ENCODE results near the gene ALG9.

ALG9 gene

DNA sequence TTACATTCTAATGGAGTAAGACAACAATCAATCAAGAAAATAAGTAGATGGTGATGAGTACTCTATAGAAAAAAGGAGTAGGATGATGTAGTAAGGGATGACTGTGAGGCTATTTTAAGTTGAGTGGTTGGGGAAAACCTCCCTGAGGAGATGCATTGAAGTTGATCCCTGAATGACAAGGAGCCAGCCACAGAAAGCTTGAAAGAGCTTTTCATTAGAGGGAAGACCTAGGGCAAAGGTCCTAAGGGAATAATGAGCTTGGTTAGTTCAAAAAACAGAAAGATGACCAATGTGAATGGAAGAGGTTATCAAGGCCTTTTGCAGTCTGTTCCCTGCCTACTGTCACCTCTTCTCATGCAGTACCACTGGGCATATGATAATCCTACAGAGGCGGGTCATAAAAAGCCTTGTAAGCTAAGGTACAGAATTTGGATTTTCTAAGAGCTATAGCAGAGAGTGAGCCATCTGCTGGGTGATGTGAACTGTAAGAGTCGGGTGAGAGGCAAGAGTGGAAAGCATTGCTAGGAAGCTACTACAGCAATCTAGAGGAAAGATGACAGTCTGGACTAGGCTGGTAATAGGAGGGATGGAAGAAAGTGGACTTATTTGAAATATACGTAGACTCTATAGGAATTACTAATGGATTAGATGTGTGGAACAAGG lies 108.3 kb downstream of the ALG9 start:
- DNase-seq: no peak

DNA sequence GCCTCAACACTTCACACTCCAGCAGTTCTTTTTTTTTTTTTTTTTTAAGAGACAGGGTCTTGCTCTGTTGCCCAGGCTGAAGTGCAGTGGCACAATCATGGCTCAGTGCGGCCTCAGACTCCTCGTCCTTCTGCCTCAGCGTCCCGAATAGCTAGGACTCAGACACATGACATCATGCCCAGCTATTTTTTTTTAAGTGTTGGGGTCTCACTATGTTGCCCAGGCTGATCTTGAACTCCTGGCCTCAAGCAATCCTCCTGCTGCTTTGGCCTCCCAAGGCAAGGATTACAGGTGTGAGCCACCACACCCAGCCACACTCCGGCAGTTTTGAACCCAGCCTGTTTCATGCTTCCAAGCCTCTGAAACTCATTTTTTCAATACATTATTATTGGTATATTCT lies 108.9 kb downstream of the ALG9 start:
- no peak for DNase-seq

DNA sequence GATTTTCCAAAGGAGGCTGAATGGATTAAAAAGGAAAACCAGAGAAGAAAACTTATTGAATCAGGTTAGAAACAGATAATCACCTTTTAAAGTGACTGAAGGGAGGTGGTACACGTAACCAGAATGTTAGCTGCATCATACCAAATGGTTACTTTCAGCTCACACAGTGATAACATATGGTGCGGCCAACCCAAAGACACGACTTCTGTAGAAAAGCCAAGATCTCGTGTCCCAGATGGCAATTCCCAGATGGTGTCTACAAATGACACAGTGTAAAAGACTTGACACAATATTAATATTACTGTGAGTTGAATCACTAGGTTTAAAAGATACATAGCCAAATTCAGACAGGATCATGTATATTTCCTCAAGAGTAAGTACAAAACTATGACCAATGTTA lies 110.3 kb downstream of the ALG9 start:
- no peak for DNase-seq

DNA sequence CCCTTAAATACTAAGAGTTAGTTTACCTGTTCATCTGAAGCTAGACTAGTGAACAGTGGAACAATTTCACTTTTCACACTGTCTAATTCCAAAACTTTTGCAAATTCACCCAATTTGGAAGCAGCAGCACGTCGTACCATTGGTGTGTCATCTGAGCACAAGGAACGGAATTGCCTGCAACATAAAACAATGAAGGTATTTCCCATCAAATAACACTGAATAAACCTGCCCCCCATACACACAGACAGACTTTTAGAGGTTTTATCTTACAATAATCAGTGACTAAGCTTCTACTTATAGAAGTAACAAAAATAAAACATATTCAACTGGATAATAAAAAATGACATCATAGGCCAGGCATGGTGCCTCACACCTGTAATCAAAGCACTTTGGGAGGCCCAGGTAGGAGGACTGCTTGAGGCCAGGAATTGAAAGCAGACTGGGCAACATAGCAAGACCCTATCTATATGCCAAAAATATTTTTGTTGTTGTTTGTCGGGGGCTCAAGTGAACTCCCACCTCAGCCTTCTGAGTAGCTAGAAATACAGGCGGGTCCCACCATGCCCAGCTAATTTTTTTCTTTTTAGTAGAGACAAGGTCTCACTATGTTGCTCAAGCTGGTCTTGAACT lies 111.5 kb downstream of the ALG9 start:
- no peak for DNase-seq

DNA sequence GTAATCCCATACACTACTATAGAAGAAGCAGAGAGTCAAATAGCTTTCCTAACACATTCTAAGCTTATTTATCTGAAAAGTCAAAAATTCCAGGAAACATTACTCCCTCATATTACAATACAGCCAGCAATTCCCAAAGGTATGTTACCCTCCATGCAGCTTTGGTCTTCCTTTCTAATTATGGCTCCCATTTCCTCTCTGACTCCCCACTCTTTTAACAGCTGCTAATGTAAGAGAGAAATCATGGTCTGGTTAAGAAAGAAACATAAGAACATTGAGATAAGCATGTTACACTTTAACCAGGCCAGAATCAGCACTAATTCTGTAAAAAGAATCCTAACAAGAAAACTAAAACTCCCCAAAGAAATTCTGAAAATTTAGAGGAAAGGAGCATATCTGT lies 112.0 kb downstream of the ALG9 start:
- DNase-seq: no peak

DNA sequence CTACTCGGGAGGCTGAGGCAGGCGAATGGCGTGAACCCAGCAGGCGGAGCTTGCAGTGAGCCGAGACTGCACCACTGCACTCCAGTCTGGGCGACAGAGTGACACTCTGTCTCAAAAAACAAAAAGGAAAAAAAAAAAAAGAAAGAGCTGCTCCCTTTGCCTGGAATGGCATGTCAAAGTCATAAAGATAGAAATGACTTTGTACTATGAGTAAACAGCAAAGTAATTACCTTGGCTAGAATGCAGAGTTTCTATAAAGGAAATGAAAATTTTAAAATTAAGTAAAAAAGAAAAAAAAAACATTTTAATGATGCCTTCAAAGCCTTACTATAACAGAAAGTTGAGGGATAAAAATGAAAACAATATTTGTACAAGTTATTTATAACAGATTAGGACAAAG lies 115.3 kb downstream of the ALG9 start:
- no peak for DNase-seq

DNA sequence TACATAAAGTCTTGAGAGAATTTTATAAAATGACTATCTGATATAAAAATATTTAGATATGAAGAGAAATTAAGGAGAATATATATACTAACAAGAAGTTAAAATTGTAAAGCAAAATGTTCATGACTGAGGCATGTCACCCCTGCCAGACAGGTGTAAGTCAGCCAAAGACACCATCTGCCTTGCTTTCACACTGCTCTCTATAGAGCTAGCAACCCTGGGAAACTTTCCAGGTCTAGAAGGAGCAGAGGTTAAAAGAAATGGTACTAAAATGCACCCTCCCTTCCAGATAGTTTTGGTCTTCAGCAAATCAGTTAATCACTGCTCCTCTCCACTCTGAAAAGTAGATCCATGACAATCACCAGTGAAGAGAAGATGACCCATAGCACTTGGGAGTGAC lies 121.7 kb downstream of the ALG9 start:
- no peak for DNase-seq

DNA sequence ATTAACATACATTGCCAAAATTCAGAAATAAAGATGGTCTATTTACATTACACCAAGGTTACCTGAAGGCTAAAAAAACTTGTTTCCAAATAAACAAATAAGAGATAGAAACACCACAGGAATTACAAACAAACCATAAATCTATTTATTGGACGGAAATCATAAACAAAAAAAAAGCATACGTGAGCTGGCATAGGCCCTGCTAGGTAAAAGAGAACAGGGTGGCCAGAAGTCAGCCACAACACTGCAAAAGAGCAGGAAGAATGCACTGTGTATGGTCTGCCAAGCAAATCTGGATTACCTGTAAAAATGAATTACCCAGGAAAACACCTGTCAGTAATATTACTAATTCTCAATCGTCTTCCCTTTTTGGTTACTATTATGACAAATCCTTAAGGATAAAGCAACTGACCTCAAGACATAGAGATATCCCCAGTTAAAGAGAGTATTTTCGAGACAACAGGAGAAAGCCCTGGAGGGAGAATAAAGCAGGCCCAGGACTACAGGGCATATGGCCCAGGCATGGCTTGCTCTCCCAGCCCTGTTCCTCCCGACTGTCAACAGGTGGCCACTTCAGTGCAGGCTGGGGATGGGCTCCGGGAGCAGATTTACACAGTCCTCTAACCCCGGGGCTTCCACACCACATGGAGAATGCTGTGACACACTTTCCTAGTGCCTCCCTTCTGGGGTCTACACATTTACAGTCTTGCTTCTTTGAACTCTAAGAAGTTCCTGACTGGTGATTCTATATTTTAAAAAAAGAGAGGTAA lies 123.2 kb downstream of the ALG9 start:
- DNase-seq: no peak

DNA sequence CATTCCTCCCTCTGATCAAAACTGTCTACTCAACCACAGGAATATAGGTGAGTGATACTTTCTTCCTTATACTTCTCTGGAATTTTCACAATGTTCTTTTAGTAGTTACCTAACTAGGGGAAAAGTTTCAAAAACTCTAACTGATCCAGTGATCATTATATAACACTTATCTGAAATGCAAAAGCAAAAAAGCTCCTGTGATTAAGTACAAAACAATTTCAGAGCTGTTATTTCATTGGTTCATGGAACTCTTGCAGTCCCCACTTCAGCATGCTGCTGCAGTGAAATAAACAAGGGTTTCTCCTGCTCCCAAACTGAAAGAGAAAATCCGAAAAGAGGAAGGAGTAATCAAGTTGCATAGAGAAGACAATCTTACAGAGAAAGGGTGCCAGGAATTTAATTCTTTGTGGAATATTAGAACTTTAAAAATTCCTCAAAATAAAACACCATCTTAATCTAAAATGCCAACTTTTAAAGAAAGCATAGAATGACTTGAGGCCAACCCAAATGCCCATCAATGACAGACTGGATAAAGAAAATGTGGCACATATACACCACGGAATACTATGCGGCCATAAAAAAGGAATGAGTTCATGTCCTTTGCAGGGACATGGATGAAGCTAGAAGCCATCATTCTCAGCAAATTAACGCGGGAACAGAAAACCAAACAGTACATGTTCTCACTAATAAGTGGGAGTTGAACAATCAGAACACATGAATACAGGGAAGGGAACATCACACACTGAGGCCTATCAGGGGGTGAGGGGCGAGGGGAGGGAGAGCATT lies 125.5 kb downstream of the ALG9 start:
- DNase-seq: peak; percentile 73

DNA sequence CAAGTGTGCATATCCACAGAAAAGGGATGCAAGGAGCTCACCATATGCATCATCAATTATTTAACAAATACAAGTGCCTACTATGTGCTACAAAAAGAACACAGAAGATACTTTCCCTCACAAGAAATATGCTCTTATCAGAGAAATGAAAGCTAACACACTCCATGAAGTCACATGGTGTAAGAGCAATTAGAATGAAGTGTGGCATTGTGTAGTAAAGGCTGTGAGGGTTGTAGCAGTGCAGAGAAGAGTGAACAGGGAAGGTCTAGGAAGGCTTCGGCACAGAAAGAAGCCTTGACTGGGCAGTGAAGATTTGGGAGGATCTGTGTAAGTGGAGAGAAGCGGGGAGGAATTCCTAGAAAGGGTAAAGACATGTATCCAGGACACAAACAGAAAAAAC lies 127.7 kb downstream of the ALG9 start:
- no peak for DNase-seq

DNA sequence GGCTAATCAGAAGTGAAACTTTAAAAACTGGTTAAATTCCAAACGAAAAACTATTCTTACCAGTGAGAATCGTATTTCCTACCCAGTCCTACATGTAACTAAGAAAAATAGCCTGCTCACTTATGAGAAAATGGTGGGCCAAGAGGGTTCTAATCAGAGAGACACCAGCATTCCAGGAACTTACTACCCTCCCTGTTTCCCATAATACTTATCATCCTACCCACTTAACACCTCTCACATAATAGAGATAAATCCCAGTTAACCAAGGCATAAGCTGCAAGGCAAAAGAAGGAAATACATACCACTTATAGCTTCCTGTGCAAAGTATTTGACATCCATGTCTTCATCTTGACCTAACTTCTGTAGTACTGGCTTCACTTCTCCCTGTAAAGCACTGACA lies 129.6 kb downstream of the ALG9 start:
- no peak for DNase-seq

DNA sequence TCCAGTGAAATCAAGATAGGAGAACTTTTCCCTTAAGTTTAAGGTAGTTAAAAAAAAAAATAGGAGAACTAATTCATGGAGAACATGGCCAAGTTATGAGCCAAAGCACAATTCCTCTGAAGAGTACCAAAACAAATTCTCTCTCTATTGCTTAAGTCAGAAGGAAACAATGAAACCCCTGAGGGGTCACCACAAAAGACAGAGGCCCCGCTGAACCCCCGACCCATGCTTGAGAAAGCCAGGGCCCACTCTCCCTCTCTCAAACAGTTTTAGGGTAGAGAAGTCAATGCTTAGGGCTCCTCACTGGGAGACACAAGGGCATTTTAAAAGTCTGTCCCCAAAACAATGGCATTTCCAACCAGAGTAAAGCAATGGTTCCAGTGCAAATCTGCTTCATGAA lies 132.1 kb downstream of the ALG9 start:
- no peak for DNase-seq

DNA sequence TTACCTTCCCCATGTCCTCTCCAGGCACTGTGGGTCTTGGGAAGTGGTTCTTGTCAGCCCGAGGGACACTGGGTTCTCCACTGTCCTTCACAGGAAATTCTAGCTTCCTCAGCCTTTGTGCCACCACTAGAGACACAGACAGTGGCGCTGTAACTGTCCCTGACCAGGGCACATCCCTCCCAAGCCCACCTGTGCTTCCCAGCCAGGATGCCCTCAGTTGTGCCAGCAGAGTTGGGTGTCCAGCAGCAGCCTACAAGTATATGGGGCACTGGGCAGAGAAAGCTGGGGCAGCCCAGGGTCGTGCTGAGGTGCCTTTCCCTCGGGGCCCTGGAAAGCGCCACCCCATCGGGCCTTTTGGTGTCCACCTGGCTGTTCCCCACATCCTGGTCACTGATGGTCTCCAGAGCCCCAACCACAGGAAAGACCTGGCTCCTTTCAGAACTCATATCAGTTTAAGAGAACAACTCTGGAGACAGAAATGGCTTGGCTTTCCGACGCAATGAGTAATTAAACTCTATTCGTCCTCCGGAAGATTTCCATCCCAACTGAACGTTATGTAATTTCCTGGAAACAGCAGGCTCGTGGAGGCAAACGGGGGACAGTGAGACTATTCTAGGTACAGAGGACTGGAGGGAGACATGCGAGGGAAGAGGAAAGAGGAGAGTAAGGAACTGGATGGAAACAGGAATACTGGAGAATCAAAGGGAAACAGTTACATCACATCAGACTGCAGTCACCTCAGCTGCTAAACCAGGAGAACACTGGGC lies 133.8 kb downstream of the ALG9 start:
- no peak for DNase-seq

DNA sequence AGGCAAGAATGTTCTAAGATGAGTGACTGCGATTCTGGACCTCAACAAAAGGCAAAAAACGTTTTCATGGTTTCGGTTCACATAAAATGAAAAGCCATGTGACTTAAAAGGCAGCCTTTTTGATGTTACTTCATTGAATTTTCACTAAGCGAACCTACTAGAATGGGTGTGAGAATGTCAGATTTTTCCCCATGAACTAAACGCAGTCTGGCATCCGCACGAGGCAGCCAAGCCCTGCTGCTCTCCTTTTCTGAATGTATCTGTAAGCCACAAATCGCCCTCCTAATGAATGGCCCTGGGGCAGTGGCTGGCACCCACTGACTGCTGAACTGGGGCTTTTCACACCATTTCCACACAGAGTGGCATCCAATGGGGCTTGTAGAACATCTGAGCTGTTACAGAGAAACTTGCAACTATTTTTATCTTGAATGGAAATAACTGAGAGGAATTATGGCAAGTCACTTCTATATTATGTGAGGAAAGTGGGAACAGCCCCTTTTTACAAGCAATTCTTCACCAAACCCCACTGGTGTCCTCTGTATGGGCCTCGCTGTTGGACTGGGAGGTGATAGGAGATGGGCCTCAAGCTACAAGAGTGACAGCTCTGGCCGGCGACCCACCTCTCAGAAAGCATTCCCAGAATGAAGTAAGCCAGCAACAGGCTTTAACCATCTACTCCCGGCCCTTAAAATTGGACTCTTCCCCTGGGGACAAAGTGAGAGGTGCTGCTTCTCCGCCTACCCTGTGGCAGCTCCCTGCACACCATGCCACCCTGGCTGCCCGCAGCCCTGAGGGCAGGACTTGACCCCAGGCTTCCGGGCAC lies 134.5 kb downstream of the ALG9 start:
- no peak for DNase-seq
